ENCODE data around the gene RNF217.
"Not testable (repeated sequence)": the region's sequence is repeated elsewhere in the genome, so short reads cannot be mapped to it uniquely, and the experiment has no call there.

The RNF217 gene

DNA sequence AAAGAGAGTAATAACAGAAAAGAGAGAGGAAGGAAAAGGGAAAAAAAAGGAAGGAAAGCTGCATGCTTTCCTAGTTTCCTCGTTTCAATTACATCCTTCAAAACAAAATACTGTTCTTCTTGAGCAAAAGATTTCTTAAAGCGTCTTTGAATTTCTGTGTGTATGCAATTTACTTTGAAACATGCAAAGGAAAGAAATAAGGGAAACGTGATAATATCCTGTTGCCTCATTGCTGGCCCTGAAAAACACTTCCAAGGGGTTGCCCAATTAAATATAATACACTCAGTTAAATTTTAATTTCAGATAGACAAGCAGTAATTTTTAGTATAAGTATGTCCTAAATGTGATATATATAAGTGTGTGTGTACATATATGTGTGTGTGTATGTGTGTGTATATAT lies 140.2 kb downstream of the RNF217 start:
- DNase-seq: no peak

DNA sequence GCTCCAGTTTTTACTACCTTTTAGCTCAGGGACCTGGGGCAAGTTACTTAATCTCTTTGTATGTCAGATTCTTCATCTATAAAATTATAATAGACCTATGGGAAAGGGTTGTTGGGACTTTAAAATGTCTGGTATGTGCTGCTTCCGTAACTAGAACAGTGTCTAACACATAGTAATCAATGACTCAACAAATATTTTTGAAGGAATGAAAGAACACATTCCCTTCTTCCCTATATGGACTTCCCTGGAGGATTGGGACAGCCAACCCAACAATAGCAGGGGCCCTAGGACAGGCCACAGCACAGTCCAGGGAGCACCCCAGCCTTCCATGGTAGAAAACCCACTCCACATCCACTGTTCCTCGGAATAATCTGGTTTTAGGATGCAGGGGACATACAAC lies 140.7 kb downstream of the RNF217 start:
- DNase-seq: no peak

DNA sequence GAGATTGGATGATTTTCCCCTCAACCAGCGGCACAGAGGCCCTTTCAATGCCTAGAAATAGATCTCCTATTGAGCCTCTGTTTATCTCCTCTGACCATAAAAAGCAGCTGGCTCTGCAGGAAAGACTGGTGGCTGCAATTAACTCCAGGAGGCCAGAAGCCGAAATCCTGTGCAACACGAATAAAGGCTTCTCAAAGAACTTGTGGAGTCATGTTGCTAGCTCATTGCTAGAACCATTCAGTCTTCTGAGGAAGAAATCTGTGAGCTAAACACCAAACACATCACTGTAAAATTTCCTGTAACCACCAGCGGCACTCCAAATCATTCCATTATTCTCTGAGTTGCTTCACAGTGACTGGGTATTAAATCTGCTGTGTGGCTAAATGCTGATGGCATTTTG lies 142.2 kb downstream of the RNF217 start:
- peak; percentile 47 to 64 for DNase-seq

DNA sequence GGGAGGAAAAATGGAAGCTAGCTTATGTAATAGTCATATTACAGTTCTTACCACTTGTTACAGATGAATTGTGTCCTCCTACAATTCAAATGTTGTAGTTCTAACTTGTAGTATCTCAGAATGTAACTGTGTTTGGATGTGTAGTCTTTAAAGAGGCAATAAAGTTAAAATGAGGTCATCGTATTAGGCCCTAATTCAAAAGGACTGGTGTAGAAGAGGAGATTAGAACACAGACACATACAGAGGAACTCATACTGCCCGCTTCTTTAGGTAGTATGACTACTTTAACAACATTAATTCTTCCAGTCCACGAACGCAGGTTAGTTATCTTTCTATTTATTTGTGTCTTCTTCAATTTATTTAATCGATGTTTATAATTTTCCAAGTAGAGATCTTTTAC lies 144.8 kb downstream of the RNF217 start:
- no peak for DNase-seq

DNA sequence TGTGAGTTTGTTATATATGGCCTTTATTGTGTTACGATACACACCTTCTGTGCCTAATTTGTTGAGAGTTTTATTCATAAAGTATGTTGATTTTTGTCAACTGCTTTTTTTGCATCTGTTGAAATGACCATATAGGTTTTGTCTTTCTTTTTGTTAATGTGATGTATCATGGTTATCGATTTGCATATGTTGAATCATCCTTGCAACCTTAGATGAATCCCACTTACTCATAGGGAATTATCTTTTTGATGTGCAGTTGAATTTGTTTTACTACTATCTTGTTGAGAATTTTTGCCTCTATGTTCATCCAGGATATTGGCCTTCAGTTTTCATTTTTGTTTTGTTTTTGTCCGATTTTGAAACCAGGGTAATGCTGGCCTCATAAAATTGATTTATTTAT lies 145.7 kb downstream of the RNF217 start:
- DNase-seq: no peak

DNA sequence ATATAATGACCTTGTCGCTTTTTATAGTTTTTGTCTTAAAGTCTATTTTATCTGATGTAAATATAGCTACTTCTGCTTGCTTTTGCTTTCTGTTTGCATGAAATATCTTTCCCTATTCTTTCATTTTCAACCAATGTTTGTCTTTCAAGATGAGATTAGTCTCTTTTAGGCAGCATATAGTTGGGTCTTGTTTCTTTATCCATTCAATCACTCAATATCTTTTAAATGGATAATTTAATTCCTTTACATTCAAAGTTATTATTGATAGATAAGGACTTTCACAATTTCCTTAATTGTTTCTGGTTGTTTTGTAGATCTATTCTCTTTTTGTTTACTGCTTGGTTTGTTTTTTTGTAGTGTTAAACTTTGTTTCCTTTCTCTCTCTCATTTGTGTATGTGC lies 147.8 kb downstream of the RNF217 start:
- no peak for DNase-seq

DNA sequence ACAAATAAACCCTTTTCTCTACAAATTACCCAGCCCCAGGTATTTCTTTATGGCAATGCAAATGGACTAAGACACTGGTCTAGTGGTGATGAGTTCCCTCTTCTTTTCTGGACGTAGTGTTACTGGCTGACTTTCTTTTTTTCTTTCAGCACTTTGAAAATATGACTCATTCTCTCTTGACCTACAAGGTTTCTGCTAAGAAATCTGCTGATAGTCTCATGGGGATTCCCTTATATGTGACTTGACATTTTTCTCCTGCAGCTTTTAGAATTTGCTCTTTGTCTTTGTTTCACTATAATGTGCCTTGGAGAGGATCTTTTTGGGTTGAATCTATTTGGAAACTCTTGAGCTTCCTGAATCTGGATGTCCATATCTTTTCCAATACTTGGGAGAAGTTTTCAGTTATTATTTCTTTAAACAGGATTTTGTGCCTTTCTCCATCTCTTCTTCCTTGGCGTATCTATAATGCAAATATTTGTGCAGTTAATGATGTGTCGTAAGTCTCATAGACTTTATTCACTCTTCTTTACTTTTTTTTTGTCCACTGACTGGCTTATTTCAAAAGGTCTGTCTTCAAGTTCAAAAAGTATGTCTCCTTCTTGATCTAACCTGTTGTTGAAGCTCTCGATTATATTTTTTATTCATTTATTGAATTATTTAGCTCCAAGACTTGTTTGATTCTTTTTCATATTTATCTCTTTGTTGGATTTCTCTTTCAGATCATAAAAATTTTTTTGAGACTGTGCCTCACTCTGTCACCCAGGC lies 149.2 kb downstream of the RNF217 start:
- DNase-seq: no peak

DNA sequence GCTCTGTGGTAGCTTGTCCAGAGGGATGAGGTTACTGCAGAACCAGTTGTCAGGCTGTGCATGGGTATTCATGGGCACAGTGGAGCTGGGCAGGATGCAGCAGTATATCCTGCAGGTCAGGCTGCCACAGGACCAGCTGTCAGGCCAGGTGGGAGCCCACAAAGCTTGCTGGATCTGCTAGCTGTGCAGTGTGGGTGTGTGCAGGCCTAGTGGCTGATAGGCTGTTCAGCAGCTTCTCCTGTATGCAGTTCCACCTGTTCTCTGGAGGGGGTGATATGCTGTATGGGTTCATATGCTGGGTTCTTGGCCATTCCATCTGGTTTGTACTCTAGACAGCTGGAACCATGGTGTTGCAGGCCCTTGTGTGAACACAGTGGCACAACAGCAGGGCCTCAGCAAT lies 150.7 kb downstream of the RNF217 start:
- DNase-seq: no peak

DNA sequence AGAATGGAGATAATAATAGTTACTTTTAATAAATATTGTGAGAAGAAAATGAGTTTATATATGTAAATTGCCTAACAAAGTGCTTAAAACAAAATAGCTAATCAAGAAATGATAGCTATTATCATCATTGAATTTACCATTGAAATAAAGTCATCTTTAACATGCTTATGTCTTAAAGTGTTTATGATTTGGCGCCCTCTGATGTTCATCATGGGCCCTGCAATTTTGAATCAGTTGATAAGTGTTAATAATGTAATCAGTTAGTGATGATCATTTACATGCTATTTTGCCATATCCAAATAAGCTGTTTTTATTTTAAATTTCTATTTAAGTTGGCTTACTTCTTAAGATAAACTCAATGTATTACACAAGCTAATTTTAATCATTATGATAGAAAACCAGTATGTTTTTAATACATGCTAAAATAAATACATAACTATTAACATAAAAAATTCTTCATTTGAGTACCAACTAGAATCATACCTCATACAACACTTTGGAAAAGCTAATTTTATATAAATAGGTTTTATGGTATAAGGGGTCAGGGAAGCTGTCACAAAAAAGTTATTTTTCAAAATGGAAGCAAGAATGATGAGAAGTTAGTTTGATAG lies 152.1 kb downstream of the RNF217 start:
- DNase-seq: peak; percentile 42 to 50

DNA sequence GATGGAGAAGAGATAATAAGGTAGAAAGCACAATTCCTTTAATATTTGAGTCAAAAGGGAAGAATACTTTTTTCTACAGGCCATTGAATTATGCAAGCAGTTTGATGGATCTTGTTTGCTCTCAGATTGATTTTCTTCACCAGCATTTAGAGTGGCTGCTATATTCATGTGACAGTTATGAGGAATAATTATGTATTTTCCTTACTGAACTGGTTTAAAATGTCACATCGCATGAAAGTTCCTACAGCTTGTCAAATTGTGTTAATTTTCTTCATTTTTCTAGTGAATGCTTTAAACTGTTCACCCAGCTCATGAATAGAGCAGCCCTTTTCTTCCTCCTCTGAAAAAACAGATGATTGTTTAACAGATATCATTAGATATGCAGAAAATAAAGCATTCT lies 153.9 kb downstream of the RNF217 start:
- no peak for DNase-seq

DNA sequence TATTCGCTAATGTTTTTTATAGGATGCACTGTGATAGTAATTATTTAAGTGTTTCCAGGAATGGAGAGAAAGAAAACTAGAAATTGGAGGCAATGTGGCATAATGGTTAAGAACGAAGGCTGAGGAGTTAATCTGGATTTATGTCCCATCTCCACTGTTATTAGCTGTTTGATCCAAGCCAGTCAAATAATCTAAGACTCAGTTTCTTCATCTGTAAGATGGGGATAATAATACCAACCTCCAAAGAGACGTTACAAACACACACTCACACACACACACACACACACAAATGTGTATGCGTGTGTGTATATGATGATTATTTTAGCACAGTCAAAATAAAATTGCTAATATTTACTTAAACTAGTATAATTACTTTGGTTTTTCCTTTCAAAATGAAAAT lies 154.5 kb downstream of the RNF217 start:
- DNase-seq: no peak

DNA sequence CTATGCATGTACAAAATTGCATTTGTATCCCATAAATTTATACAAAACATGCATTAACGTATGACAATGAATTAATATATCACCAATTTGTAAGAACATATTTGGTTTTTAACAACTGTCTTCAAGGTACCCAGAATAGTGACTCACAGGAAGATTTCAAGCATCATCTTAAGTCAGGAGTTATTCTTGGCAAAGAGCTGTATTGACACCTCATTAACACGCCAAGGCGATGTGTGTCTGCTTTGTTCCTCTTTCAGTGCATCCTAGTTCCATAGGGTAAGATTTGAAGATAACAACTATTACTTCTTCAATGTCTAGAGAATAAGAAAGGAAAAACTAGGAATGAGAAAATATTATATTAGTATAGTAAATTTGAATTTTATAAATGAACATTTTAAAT lies 155.6 kb downstream of the RNF217 start:
- no peak for DNase-seq

DNA sequence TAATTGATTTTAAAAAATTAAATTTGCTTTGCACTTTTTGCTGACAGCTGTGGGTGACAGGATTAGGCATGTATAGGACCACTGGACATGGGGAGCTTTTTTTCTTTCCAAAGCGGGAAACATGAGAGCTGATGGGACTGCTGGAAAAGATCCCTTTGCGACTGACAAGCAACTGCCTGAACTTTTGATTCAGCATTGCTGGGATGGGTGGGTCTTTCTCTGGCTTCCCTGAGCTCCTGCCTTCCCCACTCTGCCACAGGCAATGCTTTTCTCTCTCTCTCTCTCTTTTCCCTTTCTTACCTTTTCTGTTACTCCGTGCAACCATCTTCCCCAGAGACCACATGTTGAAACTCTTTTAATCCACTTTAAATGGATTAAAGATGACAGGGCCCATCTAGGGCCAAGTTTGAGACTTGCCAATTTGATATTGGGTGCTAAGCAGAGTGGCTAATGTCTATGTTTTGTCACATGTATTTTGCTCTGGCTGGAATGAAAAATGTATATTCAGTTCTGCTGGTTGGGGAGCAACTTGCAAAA lies 157.9 kb downstream of the RNF217 start:
- no peak for DNase-seq

DNA sequence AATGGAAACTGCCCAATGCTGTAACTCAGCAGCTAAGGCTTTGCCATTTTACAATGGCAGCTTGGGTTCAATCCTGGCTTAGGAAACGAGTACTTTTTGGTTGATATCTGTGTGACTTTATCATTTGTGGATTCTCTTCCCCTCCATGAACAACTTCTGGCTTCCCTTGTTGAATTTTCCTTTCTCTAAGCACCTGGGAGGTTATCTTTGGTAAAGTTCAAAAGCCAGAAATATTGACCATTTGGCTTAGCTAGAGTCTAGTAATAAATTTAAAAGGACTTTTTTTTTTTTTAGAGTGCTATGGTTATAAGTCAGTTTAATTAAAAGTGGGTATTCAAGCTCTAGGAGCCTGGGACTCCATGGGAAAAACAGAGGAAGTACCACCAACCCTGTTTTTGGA lies 159.7 kb downstream of the RNF217 start:
- DNase-seq: no peak

DNA sequence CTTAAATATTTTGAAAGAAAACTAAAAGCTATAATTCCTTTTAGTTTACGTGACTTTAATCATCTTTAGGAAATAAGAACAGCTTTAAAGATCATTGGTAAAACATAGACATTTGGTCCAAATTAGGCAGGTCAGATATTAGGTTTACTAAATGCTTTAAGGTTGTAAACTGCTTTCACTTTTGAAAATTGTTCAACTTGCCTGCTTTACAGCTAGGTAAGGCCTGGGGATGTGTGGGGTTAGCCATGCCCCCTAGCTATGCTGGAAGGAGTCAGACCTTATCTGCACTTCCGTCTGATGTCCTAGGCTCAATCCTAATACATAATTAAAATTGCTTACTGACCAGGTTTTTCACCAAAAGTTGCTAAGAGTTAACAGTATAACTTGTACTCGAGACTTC lies 160.8 kb downstream of the RNF217 start:
- DNase-seq: no peak

DNA sequence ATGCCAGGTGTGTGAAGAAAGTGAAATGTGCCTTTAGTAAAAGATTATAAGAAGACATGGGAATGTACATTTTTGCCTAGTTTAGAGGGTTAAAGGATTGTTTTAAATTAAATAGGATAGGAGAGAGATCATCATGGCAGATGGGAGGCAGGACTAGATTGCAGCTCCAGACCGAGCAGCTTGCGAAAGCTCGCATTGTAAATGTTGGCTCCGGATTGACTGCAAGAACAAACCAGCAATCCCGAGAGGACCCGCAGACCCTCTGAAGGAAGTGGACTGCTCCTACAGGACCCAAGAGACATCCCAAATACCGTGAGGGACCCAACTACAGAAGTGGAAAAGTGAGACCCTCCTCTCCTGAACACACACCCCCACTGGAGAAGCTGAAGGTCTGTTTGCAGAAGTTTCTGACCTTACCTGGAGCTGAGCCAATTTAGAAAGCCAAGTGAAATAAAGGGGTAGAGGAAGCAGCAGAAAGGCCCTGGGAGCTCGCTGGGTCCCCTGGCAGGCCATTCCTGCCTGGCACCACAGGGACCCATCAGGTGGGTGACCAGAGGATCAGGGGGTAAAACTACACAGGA lies 161.3 kb downstream of the RNF217 start:
- DNase-seq: no peak

DNA sequence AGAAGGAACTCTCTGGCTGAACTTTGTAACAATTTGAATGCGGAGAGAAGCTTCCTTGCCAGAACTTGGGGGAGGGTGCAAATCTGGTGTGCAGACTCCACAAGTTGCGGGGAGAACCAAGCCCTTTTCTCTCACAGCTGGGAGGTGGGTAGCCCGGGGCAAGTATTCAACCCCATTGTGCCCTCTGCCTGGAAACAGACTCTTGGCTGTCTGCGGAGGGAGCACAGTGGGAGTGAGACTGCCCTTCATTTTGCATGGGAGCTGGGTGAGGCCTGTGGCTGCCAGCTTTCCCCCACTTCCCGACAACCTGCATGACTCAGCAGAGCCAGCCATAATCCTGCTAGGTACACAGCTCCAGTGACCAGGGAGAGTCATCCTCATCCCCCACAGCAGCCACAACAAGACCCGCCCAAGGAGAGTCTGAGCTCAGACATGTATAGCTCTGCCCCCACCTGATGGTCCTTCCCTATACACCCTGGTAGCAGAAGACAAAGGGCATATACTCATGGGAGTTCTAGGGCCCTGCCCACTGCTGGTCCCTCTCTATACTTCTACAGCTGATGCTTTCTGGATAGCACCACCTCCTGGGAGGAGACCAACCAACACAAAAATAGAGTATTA lies 161.9 kb downstream of the RNF217 start:
- DNase-seq: no peak

DNA sequence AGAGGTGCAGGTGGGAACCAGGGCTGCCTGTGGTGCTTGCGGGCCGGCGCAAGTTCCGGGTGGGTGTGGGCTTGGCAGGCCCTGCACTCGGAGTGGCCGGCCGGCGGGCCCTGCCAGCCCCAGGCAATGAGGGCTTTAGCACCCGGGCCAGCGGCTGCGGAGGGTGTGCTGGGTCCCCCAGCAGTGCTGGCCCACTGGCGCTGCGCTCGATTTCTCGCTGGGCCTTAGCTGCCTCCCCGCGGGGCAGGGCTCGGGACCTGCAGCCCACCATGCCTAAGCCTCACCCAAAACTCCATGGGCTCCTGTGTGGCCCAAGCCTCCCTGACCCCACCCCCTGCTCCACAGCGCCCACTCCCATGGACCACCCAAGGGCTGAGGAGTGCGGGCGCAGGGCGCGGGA lies 163.6 kb downstream of the RNF217 start:
- DNase-seq: not testable (repeated sequence)

DNA sequence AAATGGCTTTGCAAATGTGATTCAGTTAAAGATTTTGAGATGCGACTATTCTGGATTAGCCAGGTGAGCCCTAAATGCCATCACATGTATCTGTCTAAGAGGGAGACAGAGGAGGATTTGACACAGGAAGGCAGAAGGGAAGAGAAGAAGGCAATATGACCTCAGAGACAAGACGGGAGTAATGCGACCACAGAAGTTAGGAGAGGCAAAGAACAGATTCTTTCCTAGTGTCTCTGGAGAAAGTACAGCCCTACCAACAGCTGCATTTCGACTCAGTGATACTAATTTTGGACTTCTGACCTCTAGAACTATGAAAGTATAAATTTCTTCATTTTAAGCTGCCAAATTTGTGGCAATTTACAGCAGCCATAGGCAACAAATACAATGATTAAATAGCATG lies 167.1 kb downstream of the RNF217 start:
- DNase-seq: no peak

DNA sequence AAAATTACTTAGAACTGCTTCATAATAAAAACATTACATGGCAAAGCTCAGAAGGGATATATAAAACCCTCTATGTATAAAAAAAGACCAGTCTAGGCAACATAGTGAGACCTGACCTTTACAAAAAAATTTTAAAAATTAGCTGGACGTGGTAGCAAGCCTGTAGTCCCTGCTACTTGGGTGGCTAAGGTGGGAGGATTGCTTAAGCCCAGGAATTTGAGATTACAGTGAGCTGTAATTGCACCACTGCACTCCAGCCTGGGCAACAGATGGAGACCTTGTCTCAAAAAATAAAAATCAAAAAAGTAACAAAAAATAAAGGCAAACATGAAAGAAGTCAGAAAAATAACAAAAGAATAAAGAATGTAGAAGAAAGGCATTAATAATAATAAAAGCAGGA lies 169.8 kb downstream of the RNF217 start:
- DNase-seq: no peak

DNA sequence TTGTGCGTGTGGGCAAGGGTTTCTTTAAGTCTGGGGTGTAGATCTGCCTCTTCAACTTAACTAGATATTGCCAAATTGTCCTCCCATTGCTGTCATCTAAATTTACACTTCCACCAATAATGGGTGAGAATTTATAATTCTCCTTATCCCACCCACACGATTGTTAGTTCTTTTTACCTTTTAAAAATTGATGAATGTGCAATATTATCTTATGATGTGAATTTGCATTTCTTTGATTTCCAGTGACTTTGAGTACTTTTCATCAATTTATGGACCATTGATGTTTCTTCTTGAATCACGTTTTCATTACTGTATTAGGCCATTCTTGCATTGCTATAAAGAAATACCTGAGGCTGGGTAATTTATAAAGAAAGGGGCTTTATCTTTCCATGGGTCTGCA lies 174.1 kb downstream of the RNF217 start:
- no peak for DNase-seq

DNA sequence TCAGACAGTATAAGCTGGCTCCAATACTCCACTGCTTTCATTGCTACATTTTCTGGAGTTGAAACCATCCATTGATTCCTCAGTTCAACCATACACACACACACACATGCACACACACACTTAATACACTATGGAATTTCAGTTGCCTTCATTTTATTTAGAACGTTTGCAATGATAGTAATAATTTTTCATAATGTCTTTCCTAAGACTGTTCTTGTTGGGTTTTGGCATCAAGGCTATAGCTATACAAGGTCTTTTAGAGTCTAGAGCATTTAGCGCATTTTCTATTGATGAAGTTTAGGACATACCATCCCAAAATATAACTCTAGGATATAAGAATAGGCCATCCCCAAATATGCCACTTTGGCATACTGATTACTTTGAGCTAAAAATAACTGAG lies 175.8 kb downstream of the RNF217 start:
- DNase-seq: no peak

DNA sequence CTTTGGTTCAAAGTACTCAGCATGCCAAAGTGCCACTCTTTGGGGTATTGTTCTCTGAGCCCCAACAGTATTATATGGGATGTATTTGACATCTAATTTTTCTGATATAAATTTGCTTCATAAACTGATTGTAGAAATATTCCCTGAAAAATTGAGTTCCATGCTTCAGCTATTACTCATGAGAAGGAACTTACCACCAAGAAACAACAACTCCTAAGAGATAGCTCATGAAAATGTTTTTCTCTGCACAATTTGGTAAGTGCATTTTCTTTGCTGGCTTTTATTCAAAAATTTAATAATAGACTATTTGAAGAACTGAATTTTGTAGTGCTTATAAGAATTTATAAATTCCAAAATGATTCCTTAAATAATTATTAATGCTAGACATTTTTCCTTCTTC lies 178.6 kb downstream of the RNF217 start:
- DNase-seq: no peak
